HepG2 (cell line): ENCODE measurements around the gene HES1. TPM values are rescaled to one million over a fixed set of nuclear protein-coding genes. Genes with fewer than 3 reads are reported as not detected.
A peak's percentile ranks its signal among the peaks of the same experiment; 100 is the strongest.

Source experiments
- ATF7 ChIP-seq, 2 experiments: fragments of 450-650 bp in 1 of 2; sonication (generic) in 1 of 2; formaldehyde crosslinking in 1 of 2; IDR thresholded peaks; 2 replicates each; pipeline versions ENCODE4 v1.4.0 to v1.6.1; 2016 to 2020; ENCODE audit warnings: antibody characterized with exemption in 1 of 2, mild to moderate bottlenecking in 1 of 2, missing genetic modification reagents in 1 of 2
- EP300 ChIP-seq, 3 experiments: sonication (generic) in 1 of 3; formaldehyde crosslinking in 1 of 3; IDR thresholded peaks; 2 replicates each; pipeline versions ENCODE4 v1.5.1 to v1.6.1; 2011 to 2020; ENCODE audit warnings: low read depth in 2 of 3, low read length in 2 of 3, borderline replicate concordance in 1 of 3, improper control_type of control experiment in 1 of 3, mild to moderate bottlenecking in 1 of 3, missing genetic modification reagents in 1 of 3, moderate library complexity in 1 of 3
- HNF4G ChIP-seq, 2 experiments: sonication (generic) in 1 of 2; formaldehyde crosslinking in 1 of 2; IDR thresholded peaks; 2 replicates each; pipeline versions ENCODE4 v1.4.0 to v1.6.1; 2011 to 2020; ENCODE audit warnings: borderline replicate concordance in 2 of 2, low read depth in 2 of 2, mild to moderate bottlenecking in 2 of 2, low read length in 1 of 2, missing genetic modification reagents in 1 of 2, moderate library complexity in 1 of 2
- HNRNPL ChIP-seq: fragments of 200-400 bp; formaldehyde crosslinking; IDR thresholded peaks from 2 replicates; pipeline ENCODE4 v1.6.1; 2017; ENCODE audit warnings: mild to moderate bottlenecking, low read depth, low read length
- KDM1A ChIP-seq: IDR thresholded peaks from 2 replicates; pipeline ENCODE4 v1.6.1; 2016; ENCODE audit warnings: missing compliant biosample characterization
- MED8 ChIP-seq: sonication (generic); formaldehyde crosslinking; IDR thresholded peaks from 2 replicates; pipeline ENCODE4 v1.8.1; 2023; ENCODE audit warnings: mild to moderate bottlenecking, missing genetic modification reagents; ENCODE audit not compliant: insufficient replicate concordance
- REPIN1 ChIP-seq: sonication (generic); formaldehyde crosslinking; IDR thresholded peaks from 2 replicates; pipeline ENCODE4 v1.8.0; 2022; ENCODE audit warnings: missing genetic modification reagents, low read depth, mild to moderate bottlenecking, borderline replicate concordance
- RERE ChIP-seq: IDR thresholded peaks from 2 replicates; pipeline ENCODE4 v1.6.1; 2016; ENCODE audit warnings: low read depth, missing genetic modification reagents, missing compliant biosample characterization
- SMARCE1 ChIP-seq: fragments of 450-650 bp; IDR thresholded peaks from 2 replicates; pipeline ENCODE4 v1.6.1; 2017; ENCODE audit warnings: borderline replicate concordance
- TIGD3 ChIP-seq: sonication (generic); formaldehyde crosslinking; IDR thresholded peaks from 2 replicates; pipeline ENCODE4 v1.5.1; 2020; ENCODE audit warnings: mild to moderate bottlenecking, missing genetic modification reagents, borderline replicate concordance
- UBTF ChIP-seq: sonication (generic); formaldehyde crosslinking; IDR thresholded peaks from 2 replicates; pipeline ENCODE4 v1.4.0; 2020; ENCODE audit warnings: mild to moderate bottlenecking, missing genetic modification reagents
- ZNF18 ChIP-seq: sonication (generic); formaldehyde crosslinking; IDR thresholded peaks from 2 replicates; pipeline ENCODE4 v1.8.0; 2022; ENCODE audit warnings: mild to moderate bottlenecking, missing genetic modification reagents; ENCODE audit not compliant: insufficient replicate concordance
- ZNF430 ChIP-seq: sonication (generic); formaldehyde crosslinking; IDR thresholded peaks from 2 replicates; pipeline ENCODE4 v1.9.0; 2021; ENCODE audit warnings: mild to moderate bottlenecking, missing genetic modification reagents
- polyA plus RNA-seq, 8 experiments: library from polyadenylated mRNA; depleted of rRNA in 3 of 8; stranded (reverse) in 7 of 8; unstranded in 1 of 8; fragments of >200 nt; fragmentation: Illumina TruSeq in 4 of 8; extraction: Trizol in 4 of 8; gene quantifications; 2 replicates each; pipeline versions ENCODE4 v1.2.1 to v1.2.3, GENCODE V29; 2011 to 2016; ENCODE audit warnings: low read depth in 4 of 8, missing spikeins in 1 of 8, mixed read lengths in 1 of 8; ENCODE audit not compliant: insufficient read depth in 1 of 8
- total RNA-seq, 5 experiments: library from RNA; depleted of rRNA; stranded (reverse); fragments of >200 nt; fragmentation: Illumina TruSeq; extraction: Trizol; gene quantifications; 2 replicates each; pipeline ENCODE4 v1.2.3, GENCODE V29; 2016; ENCODE audit warnings: low read depth in 1 of 5

Gene HES1
- total and polyA plus RNA-seq, 2 of the 13 experiments (the other 11 are each of a cell fraction or from before 2014, with no cell fraction given), result 15.4 to 19.8 TPM

- TF ChIP-seq HNF4G (IDR thresholded peaks at IDR 0.05; ENCODE audit: borderline replicate concordance, low read depth, low read length), result no peak
- no peak for TF ChIP-seq HNF4G (CRISPR knock-in tag; IDR thresholded peaks at IDR 0.05; ENCODE audit: borderline replicate concordance, low read depth)
- TF ChIP-seq KDM1A, result no peak
- no peak; the same call in 1 of the 2 replicates for TF ChIP-seq TIGD3 (CRISPR knock-in tag)
- peak; percentile 67; the same call in 1 of the 2 replicates for TF ChIP-seq REPIN1 (CRISPR knock-in tag)
- no peak for TF ChIP-seq MED8 (CRISPR knock-in tag)
- no peak for TF ChIP-seq ZNF430 (CRISPR knock-in tag)
- TF ChIP-seq EP300 (IDR thresholded peaks at IDR 0.05; ENCODE audit: low read depth in 2 of 2, low read length in 2 of 2), result peak in 1 of 2 experiments; percentile 54; a peak in 2 of 4 replicates
- no peak for TF ChIP-seq EP300 (CRISPR knock-in tag; IDR thresholded peaks at IDR 0.05; ENCODE audit: borderline replicate concordance)
- peak; percentile 57; the same call in 1 of the 2 replicates for TF ChIP-seq RERE (CRISPR knock-in tag)
- TF ChIP-seq HNRNPL, result no peak
- no peak for TF ChIP-seq UBTF (CRISPR knock-in tag)
- TF ChIP-seq ATF7 (IDR thresholded peaks at IDR 0.05), result no peak
- no peak for TF ChIP-seq ATF7 (CRISPR knock-in tag; IDR thresholded peaks at IDR 0.05)
- TF ChIP-seq SMARCE1, result no peak
- TF ChIP-seq ZNF18 (CRISPR knock-in tag), result peak; percentile 67
These were observed at the start of gene HES1 (continued) for GRCh38 chr3:194135806-194136518.
